Measurements from ENCODE around the gene TTC7B.

GRCh38 chr14:90532826-90533525, 283.3 kb downstream of the TTC7B start:
- TF ChIP-seq CTCF (IDR thresholded peaks at IDR 0.05) (no peak), POLR2AphosphoS5 (IDR thresholded peaks at IDR 0.05) (no peak)
